Measurements from ENCODE around the gene CDC42BPA.

The CDC42BPA gene

DNA sequence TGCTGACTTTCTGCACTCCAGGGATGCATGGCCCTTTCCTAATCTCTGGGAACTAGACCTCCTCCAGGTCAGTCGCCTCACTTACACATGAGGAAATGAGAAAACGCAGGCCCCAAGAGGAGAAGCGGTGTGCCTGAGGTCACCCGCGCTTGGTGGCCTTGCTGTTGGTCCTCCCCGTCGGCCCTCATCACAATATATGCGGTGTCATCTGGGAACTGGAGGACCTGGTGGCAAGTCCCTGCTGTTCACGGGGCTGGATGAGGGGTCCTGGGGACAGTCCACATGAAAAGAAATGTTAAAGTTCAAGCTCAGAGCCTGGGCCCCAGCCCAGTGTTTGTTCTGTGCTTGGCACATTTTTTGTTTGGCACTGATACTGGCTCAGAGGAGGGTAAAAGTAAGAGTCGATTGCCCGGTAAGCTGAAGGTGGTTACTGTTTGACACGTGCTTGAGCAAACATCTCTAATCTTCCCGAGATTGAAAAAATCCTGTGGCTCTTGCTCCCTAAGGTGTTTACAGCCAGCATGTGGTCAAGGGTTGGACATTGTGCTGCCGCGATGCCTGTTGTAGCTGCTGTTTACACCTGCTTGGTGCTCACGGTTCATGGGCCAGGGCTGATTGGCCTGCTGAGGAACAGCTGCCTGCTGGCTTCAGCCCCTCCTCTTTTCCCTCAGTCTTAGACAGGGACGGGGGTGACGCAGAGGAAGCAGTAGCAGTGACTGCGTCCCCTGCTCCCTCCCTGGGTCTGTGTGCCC is 373.0 kb downstream of the CDC42BPA start:
- no peak for DNase-seq (ENCODE audit: low spot score)

GRCh38 chr1:226943927-226944326 is 374.4 kb downstream of the CDC42BPA start:
- no peak for DNase-seq (ENCODE audit: low spot score)

- DNase-seq (ENCODE audit: low spot score), result no peak
These were observed 375.1 kb downstream of the CDC42BPA start for GRCh38 chr1:226943156-226943555.

- DNase-seq (ENCODE audit: low spot score), result no peak
These were observed 375.9 kb downstream of the CDC42BPA start for GRCh38 chr1:226942392-226942791.

GRCh38 chr1:226940806-226941067 is 377.6 kb downstream of the CDC42BPA start:
- DNase-seq (ENCODE audit: low spot score), result no peak

- DNase-seq (ENCODE audit: low spot score), result peak; percentile 99
These were observed 378.1 kb downstream of the CDC42BPA start, which contains the start of gene COQ8A for GRCh38 chr1:226940029-226940805. Gene COQ8A (plus strand): TSS chr1:226940294. CDS start chr1:226961386, 21,092 bp downstream.

All from GM03348 (cell line).